Gastrocnemius medialis (tissue), 4 donors: Measurements from ENCODE around the gene FNBP1L. TPM values are rescaled to one million over a fixed set of nuclear protein-coding genes. Genes with fewer than 3 reads are reported as not detected.

ENCODE experiments used
- ATAC-seq, 2 donors: fragments of 150-250 bp; one replicate each; pipeline ENCODE4 v1.9.1; 2016
- DNase-seq, 2 donors: peaks; one replicate each; pipeline ENCODE4 v3.0.0-alpha.2; 2019
- H3K27ac ChIP-seq, 4 donors: fragments of 200-600 bp; sonication (generic); 1 replicate in 1 of 4; 2 replicates in 3 of 4; pipeline ENCODE4 v1.5.1; 2016 to 2018; ENCODE audit warnings: mild to moderate bottlenecking in 2 of 4, moderate library complexity in 1 of 4
- H3K27me3 ChIP-seq, 3 donors: fragments of 200-600 bp; sonication (generic) in 2 of 3; 1 replicate in 1 of 3; 2 replicates in 2 of 3; pipeline versions ENCODE4 v1.5.1 to v1.6.0; 2016 to 2019; ENCODE audit warnings: mild to moderate bottlenecking in 1 of 3, moderate library complexity in 1 of 3
- H3K36me3 ChIP-seq, 2 donors: fragments of 200-600 bp; sonication (generic) in 1 of 2; one replicate each; pipeline ENCODE4 v1.5.1; 2017 to 2018
- H3K4me1 ChIP-seq, 2 donors: fragments of 200-600 bp; sonication (generic) in 1 of 2; one replicate each; pipeline ENCODE4 v1.5.1; 2016 to 2017; ENCODE audit warnings: mild to moderate bottlenecking in 2 of 2
- H3K4me3 ChIP-seq, 4 donors: fragments of 200-600 bp; sonication (generic) in 3 of 4; 1 replicate in 1 of 4; 2 replicates in 3 of 4; pipeline ENCODE4 v1.5.1; 2016 to 2019; ENCODE audit warnings: mild to moderate bottlenecking in 2 of 4
- H3K9me3 ChIP-seq, 3 donors: fragments of 200-600 bp; sonication (generic) in 2 of 3; 1 replicate in 1 of 3; 2 replicates in 2 of 3; pipeline ENCODE4 v1.5.1; 2016 to 2019
- CTCF ChIP-seq, 5 experiments: fragments of 450-650 bp in 3 of 5; fragments of 200-600 bp in 2 of 5; sonication (generic) in 2 of 5; IDR thresholded peaks in 4 of 5; conservative IDR thresholded peaks in 1 of 5; 1 replicate in 4 of 5; 2 replicates in 1 of 5; pipeline ENCODE4 v1.5.1; 2016 to 2019; ENCODE audit warnings: antibody characterized with exemption in 5 of 5, mild to moderate bottlenecking in 3 of 5, moderate library complexity in 3 of 5
- POLR2A ChIP-seq, 2 donors: fragments of 450-650 bp; IDR thresholded peaks; one replicate each; pipeline ENCODE4 v1.6.1; 2017; ENCODE audit warnings: antibody characterized with exemption in 2 of 2, mild to moderate bottlenecking in 2 of 2, moderate library complexity in 2 of 2
- in situ Hi-C, 4 donors: fragments of 200-750 bp; cut with MboI; loops; one replicate each; pipeline versions ENCODE4 v1.15.0 to v1.8.0; 2017; ENCODE audit warnings: low sequenced_read_pairs in 4 of 4
- intact Hi-C: fragments of 100-400 bp; cut with DNase I; formaldehyde crosslinking; loops from one replicate; pipeline ENCODE4 v1.15.1; 2023; ENCODE audit warnings: low total_unique reads
- total RNA-seq, 4 donors: library from RNA; depleted of rRNA; stranded (reverse); fragments of >200 nt; gene quantifications; one replicate each; pipeline versions ENCODE4 v1.1.0 to v1.2.3, GENCODE V29; 2016

FNBP1L gene
- total RNA-seq, 4 donors from 2014 or later: 16.0 to 35.1 (median 17.4) TPM

GRCh38 chr1:93525431-93525830 lies 77.5 kb downstream of the FNBP1L start:
- H3K9me3 ChIP-seq: no peaks in the 10 kb centered on the region
- ATAC-seq (no peak), DNase-seq (no peak)
- TF ChIP-seq POLR2A (IDR thresholded peaks at IDR 0.05) (no peak), CTCF (IDR thresholded peaks at IDR 0.05 in 4 of 5, conservative IDR thresholded peaks at IDR 0.05 in 1 of 5) (no peak)
- intact Hi-C loops (no loop called here), in situ Hi-C loops (no loop called here)
- no peak overlapping the region for H3K4me3 ChIP-seq
- no peaks in the 10 kb centered on the region for H3K36me3 ChIP-seq
- no peak overlapping the region for H3K27ac ChIP-seq
- no peaks in the 10 kb centered on the region for H3K27me3 ChIP-seq
- no peaks in the 10 kb centered on the region for H3K4me1 ChIP-seq

- H3K9me3 ChIP-seq: no peaks in the 10 kb centered on the region
- no peaks in the 10 kb centered on the region for H3K36me3 ChIP-seq
- H3K4me3 ChIP-seq: no peak overlapping the region
- H3K27ac ChIP-seq: no peak overlapping the region
- ATAC-seq: no peak
- intact Hi-C loops: no loop called here
- H3K4me1 ChIP-seq: no peaks in the 10 kb centered on the region
- DNase-seq: no peak
- H3K27me3 ChIP-seq: no peaks in the 10 kb centered on the region
- no peak for TF ChIP-seq POLR2A (IDR thresholded peaks at IDR 0.05)
- no peak for TF ChIP-seq CTCF (IDR thresholded peaks at IDR 0.05 in 4 of 5, conservative IDR thresholded peaks at IDR 0.05 in 1 of 5)
- in situ Hi-C loops: no loop called here
Observed at GRCh38 chr1:93526431-93526830, 78.5 kb downstream of the FNBP1L start.

- in situ Hi-C loops (no loop called here), intact Hi-C loops (no loop called here)
- H3K4me1 ChIP-seq: no peaks in the 10 kb centered on the region
- H3K9me3 ChIP-seq: no peaks in the 10 kb centered on the region
- no peak overlapping the region for H3K4me3 ChIP-seq
- no peak overlapping the region for H3K27ac ChIP-seq
- no peaks in the 10 kb centered on the region for H3K36me3 ChIP-seq
- no peaks in the 10 kb centered on the region for H3K27me3 ChIP-seq
- no peak for ATAC-seq
- no peak for DNase-seq
- TF ChIP-seq CTCF (IDR thresholded peaks at IDR 0.05 in 4 of 5, conservative IDR thresholded peaks at IDR 0.05 in 1 of 5): no peak
- no peak for TF ChIP-seq POLR2A (IDR thresholded peaks at IDR 0.05)
Observed at GRCh38 chr1:93528412-93528811, 80.5 kb downstream of the FNBP1L start.

- Histone ChIP-seq H3K9me3 (no peaks in the 10 kb centered on the region), H3K36me3 (no peaks in the 10 kb centered on the region), H3K27ac (no peak overlapping the region), H3K27me3 (no peaks in the 10 kb centered on the region), H3K4me1 (no peaks in the 10 kb centered on the region), H3K4me3 (no peak overlapping the region)
- intact Hi-C loops (no loop called here), in situ Hi-C loops (no loop called here)
- DNase-seq (no peak), ATAC-seq (no peak)
- TF ChIP-seq POLR2A (IDR thresholded peaks at IDR 0.05) (no peak), CTCF (IDR thresholded peaks at IDR 0.05 in 4 of 5, conservative IDR thresholded peaks at IDR 0.05 in 1 of 5) (no peak)
Observed at GRCh38 chr1:93531193-93531592, 83.3 kb downstream of the FNBP1L start.

- H3K27ac ChIP-seq: no peak overlapping the region
- no peak for TF ChIP-seq CTCF (IDR thresholded peaks at IDR 0.05 in 4 of 5, conservative IDR thresholded peaks at IDR 0.05 in 1 of 5)
- TF ChIP-seq POLR2A (IDR thresholded peaks at IDR 0.05): no peak
- ATAC-seq (no peak), DNase-seq (no peak)
- no peaks in the 10 kb centered on the region for H3K27me3 ChIP-seq
- H3K4me3 ChIP-seq: no peak overlapping the region
- no peaks in the 10 kb centered on the region for H3K4me1 ChIP-seq
- H3K9me3 ChIP-seq: no peaks in the 10 kb centered on the region
- no peaks in the 10 kb centered on the region for H3K36me3 ChIP-seq
- intact Hi-C loops (no loop called here), in situ Hi-C loops (no loop called here)
Observed at GRCh38 chr1:93532780-93533378, 85.0 kb downstream of the FNBP1L start.
